HUES48 (cell line): ENCODE measurements around the gene DOCK3.
A peak's percentile ranks its signal among the peaks of the same experiment; 100 is the strongest.
"Not testable (repeated sequence)": the region's sequence is repeated elsewhere in the genome, so short reads cannot be mapped to it uniquely, and the experiment has no call there.

ENCODE experiments used
- H3K27ac ChIP-seq: one replicate; pipeline ENCODE4 v1.7.0; 2013; ENCODE audit warnings: low read depth, low read length, inconsistent platforms
- H3K27me3 ChIP-seq: 2 replicates; pipeline ENCODE4 v1.6.1; 2013; ENCODE audit warnings: mild to moderate bottlenecking, low read length; ENCODE audit not compliant: control insufficient read depth, insufficient read depth
- H3K36me3 ChIP-seq: 2 replicates; pipeline ENCODE4 v1.6.1; 2013; ENCODE audit warnings: low read length; ENCODE audit not compliant: control insufficient read depth, insufficient read depth
- H3K4me1 ChIP-seq: 2 replicates; pipeline ENCODE4 v1.6.1; 2013; ENCODE audit warnings: mild to moderate bottlenecking, low read length; ENCODE audit not compliant: control insufficient read depth, insufficient read depth
- H3K4me3 ChIP-seq: 2 replicates; pipeline ENCODE4 v1.5.1; 2013; ENCODE audit warnings: mild to moderate bottlenecking, low read depth, low read length
- H3K9ac ChIP-seq: 2 replicates; pipeline ENCODE4 v1.6.1; 2013; ENCODE audit warnings: mild to moderate bottlenecking, low read depth, low read length, moderate library complexity
- H3K9me3 ChIP-seq: 2 replicates; pipeline ENCODE4 v1.6.1; 2013; ENCODE audit warnings: low read length; ENCODE audit not compliant: control insufficient read depth, insufficient read depth

Gene DOCK3

DNA sequence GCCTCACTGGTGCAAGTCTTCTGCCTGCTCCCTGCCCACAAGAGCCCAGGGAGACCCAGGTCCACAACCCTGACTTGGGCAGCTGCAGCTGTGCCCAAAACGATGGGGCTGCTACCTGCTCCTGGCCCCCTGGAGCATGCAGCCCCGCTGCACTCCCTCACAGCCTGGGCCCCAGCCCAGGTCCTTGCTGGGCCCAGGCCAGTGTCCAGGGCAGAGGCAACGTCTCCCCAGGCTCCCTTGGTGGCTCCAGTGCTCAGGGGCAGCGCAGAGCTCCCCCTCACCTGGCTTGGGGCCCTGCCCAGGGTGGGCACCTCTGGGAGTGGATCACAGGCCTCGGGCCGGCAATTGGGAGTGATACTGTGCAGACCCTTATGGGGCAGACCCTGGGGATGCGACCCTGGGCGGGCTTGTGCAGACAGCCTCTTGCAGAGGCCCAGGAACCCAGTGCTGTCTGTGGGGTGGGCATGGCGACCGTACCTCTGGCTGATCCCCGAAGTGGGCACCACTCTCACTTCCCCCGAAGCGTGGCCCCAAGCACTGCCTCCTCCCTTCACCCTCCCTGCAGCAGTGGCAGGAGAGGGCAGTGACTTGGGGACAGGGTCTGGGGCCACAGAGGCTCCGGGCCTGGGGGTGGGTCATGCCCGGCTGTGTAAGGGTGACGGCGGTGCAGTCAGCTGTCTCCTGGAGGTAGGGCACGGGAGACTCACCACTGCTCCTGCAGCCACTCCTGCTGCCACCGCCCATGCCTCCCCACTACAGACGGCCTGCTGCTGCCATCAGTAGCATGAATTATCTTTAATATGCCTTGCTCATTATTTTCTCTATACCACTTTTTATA lies 255.9 kb downstream of the DOCK3 start:
- Histone ChIP-seq H3K9ac (no peak overlapping the region), H3K27ac (no peak overlapping the region), H3K27me3 (no peaks in the 10 kb centered on the region), H3K4me1 (peaks cover 17% of the 10 kb centered on the region), H3K36me3 (peaks cover 4% of the 10 kb centered on the region; the same call in 1 of the 2 replicates), H3K4me3 (no peak overlapping the region), H3K9me3 (0 out of 2 replicates have a peak, but pooled peaks cover 2% of the 10 kb centered on the region)

DNA sequence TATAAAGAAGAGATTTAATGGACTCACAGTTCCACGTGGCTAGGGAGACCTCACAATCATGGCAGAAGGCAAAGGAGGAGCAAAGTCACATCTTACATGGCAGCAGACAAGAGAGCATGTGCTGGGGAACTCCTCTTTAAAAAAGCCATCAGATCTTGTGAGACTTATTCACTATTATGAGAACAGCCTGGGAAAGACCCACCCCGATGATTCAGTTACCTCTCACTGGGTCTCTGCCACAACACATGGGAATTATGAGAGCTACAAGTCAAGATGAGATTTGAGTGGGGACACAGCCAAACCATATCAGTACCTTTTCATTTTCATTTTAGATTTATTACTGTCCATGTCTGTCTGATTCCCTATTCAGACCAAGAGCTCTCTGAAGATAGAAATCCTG lies 258.2 kb downstream of the DOCK3 start:
- not testable (repeated sequence) for H3K36me3 ChIP-seq, H3K9ac ChIP-seq, H3K27ac ChIP-seq, H3K4me1 ChIP-seq, H3K4me3 ChIP-seq, H3K9me3 ChIP-seq, H3K27me3 ChIP-seq

DNA sequence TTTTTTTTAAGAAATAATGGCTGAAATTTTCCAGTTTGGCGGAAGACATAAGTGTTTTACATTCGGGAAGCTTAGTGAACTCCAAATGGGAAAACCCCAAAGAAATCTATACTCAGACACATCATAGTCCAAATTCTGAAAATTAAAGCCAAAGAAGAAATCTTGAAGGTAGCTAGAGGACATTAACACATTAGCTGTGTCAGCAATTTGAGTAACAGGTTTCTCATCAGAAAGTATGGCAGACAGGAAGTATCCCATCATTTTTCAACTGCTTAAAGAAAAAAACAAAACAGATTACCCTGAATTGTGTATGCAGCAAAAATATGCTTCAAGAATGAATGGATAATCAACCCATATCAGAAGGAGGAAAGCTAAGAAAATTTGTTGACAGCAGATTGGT lies 261.7 kb downstream of the DOCK3 start:
- Histone ChIP-seq H3K27ac (no peak overlapping the region), H3K9me3 (peaks cover 5% of the 10 kb centered on the region; the same call in 1 of the 2 replicates), H3K36me3 (peaks cover 5% of the 10 kb centered on the region; the same call in 1 of the 2 replicates), H3K9ac (no peak overlapping the region), H3K4me3 (no peak overlapping the region), H3K4me1 (no peaks in the 10 kb centered on the region), H3K27me3 (no peaks in the 10 kb centered on the region)

DNA sequence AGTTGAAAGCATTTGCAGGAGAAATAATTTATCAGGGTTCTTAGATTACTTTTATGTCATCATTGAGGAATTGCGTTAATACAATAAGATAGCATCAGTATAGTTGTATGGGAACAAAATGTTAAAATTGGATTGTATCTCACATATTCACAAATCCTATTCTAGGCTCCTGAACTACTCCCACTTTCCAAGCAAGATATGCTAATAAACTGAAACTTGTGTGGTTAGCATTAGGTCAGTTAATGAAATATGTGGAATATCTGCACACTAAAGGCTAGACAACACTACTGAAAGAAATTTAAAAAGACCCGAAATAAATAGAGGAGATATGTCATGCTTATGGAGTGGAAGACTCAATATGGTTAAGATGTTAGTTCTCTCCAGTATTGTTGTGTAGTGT lies 272.7 kb downstream of the DOCK3 start:
- Histone ChIP-seq H3K27me3 (no peaks in the 10 kb centered on the region), H3K4me3 (no peak overlapping the region), H3K9ac (no peak overlapping the region), H3K27ac (no peak overlapping the region), H3K4me1 (peaks cover 10% of the 10 kb centered on the region), H3K36me3 (no peaks in the 10 kb centered on the region), H3K9me3 (no peaks in the 10 kb centered on the region)

- no peaks in the 10 kb centered on the region for H3K9me3 ChIP-seq
- no peaks in the 10 kb centered on the region for H3K27me3 ChIP-seq
- H3K4me3 ChIP-seq, result no peak overlapping the region
- no peak overlapping the region for H3K27ac ChIP-seq
- H3K36me3 ChIP-seq, result no peaks in the 10 kb centered on the region
- H3K4me1 ChIP-seq, result peaks cover 26% of the 10 kb centered on the region
- H3K9ac ChIP-seq, result no peak overlapping the region
Observed at GRCh38 chr3:50950591-50950990, 275.9 kb downstream of the DOCK3 start.

- Histone ChIP-seq H3K27ac (no peak overlapping the region), H3K9ac (no peak overlapping the region), H3K27me3 (no peaks in the 10 kb centered on the region)
Observed at GRCh38 chr3:50953825-50954414, 279.2 kb downstream of the DOCK3 start.

DNA sequence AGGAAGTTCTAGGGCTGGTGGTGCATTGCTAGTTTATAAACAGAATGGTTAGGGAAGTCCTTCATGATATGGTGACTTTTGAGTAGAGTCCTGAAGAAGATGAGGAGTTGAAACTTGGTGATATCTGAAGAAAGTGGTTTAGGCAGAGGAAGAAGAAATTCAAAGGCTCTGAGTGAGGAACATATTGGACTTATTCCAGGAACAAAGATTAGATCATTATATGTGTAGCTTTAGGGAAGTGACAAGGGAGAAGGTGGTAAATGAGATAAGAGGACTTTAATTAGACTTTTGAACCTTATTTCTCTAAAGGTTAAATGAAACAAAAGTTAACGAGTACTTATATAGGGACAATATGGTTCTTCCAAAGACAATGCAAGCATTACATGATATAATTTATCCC lies 286.7 kb downstream of the DOCK3 start:
- Histone ChIP-seq H3K36me3 (no peaks in the 10 kb centered on the region), H3K9me3 (no peaks in the 10 kb centered on the region), H3K27ac (no peak overlapping the region), H3K4me1 (no peaks in the 10 kb centered on the region), H3K27me3 (no peaks in the 10 kb centered on the region), H3K9ac (no peak overlapping the region), H3K4me3 (no peak overlapping the region)

More at GRCh38 chr3:50953825-50954414, 279.2 kb downstream of the DOCK3 start:
- H3K4me1 ChIP-seq, result peaks cover 21% of the 10 kb centered on the region
- no peaks in the 10 kb centered on the region for H3K36me3 ChIP-seq
- H3K9me3 ChIP-seq, result no peaks in the 10 kb centered on the region
- H3K4me3 ChIP-seq, result no peak overlapping the region

DNA sequence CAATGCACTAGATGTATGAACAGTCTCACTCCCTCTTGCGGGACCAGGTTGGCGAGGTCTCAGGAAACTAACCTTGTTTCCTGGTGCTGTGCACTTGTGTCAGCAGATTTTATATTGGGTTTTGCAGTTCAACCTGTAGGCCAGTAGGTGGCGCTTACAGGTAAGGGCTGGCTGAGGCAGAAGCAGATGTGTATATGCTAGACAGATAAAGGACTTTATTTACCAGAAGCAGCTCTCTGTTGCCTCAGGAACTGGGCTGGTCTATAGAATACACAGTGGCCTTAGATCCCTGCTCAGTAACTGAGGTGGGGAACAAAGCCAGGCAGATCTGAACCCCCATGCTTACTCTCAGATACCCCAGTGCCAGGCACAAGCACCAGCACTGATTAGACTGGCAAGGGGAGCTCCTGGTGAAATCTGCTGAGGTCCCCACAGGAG lies 296.8 kb downstream of the DOCK3 start:
- Histone ChIP-seq H3K27me3 (no peaks in the 10 kb centered on the region), H3K9ac (no peak overlapping the region), H3K36me3 (no peaks in the 10 kb centered on the region), H3K27ac (no peak overlapping the region), H3K9me3 (peaks cover 3% of the 10 kb centered on the region; the same call in 1 of the 2 replicates), H3K4me3 (no peak overlapping the region), H3K4me1 (peaks cover 5% of the 10 kb centered on the region)

GRCh38 chr3:50972029-50972428 lies 297.3 kb downstream of the DOCK3 start:
- Histone ChIP-seq H3K4me3 (no peak overlapping the region), H3K4me1 (peaks cover 5% of the 10 kb centered on the region), H3K36me3 (no peaks in the 10 kb centered on the region), H3K27me3 (no peaks in the 10 kb centered on the region), H3K27ac (no peak overlapping the region), H3K9me3 (peaks cover 3% of the 10 kb centered on the region; the same call in 1 of the 2 replicates), H3K9ac (no peak overlapping the region)

DNA sequence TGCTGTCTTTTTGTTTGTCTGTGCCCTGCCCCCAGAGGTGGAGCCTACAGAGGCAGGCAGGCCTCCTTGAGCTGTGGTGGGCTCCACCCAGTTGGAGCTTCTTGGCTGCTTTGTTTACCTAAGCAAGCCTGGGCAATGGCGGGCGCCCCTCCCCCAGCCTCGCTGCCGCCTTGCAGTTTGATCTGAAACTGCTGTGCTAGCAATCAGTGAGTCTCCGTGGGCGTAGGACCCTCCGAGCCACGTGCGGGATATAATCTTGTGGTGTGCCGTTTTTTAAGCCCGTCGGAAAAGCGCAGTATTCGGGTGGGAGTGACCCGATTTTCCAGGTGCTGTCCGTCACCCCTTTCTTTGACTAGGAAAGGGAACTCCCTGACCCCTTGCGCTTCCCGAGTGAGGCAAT lies 303.9 kb downstream of the DOCK3 start:
- H3K27me3 ChIP-seq, H3K27ac ChIP-seq, H3K36me3 ChIP-seq, H3K4me1 ChIP-seq, H3K9me3 ChIP-seq: not testable (repeated sequence)
- Histone ChIP-seq H3K9ac (peak overlapping the region; percentile 70; the same call in 1 of the 2 replicates), H3K4me3 (peak overlapping the region; percentile 55; the same call in 1 of the 2 replicates)
